Activated CD4-positive, alpha-beta T cell treated with anti-CD3 and anti-CD28 coated beads for 36 hours (primary cell): ENCODE data around the gene RAB9B. TPM values are rescaled to one million over a fixed set of nuclear protein-coding genes. Genes with fewer than 3 reads are reported as not detected.

Experiments
- ATAC-seq: fragments of 200-7000 bp; cut with Tn5 transposase; one replicate; pipeline ENCODE4 v1.10.0; 2021; ENCODE audit warnings: mild to moderate bottlenecking, moderate library complexity
- CTCF ChIA-PET: fragments of 350-600 bp; sonication (Branson Sonifier 250); formaldehyde crosslinking; loops from one replicate; lab custom pipeline; 2021; ENCODE audit warnings: antibody characterized with exemption; lab: Charles Lee
- POLR2A ChIA-PET: fragments of 350-600 bp; sonication (Branson Sonifier 250); formaldehyde crosslinking; loops from one replicate; lab custom pipeline; 2021; ENCODE audit warnings: antibody characterized with exemption, inconsistent platforms; lab: Charles Lee
- DNase-seq: peaks from one replicate; pipeline ENCODE4 v3.0.0-alpha.2; 2020
- H3K27ac Mint-ChIP-seq: one replicate; pipeline ENCODE4 v1.8.0; 2021; ENCODE audit warnings: mixed read lengths
- H3K27me3 Mint-ChIP-seq: one replicate; pipeline ENCODE4 v1.8.0; 2021; ENCODE audit warnings: mixed read lengths
- H3K36me3 Mint-ChIP-seq: one replicate; pipeline ENCODE4 v1.8.0; 2021; ENCODE audit warnings: low read depth, mixed read lengths
- H3K4me1 Mint-ChIP-seq: one replicate; pipeline ENCODE4 v1.8.0; 2021; ENCODE audit warnings: mixed read lengths
- H3K4me3 Mint-ChIP-seq: one replicate; pipeline ENCODE4 v1.8.0; 2021; ENCODE audit warnings: mild to moderate bottlenecking, moderate library complexity, mixed read lengths
- H3K9me3 Mint-ChIP-seq: one replicate; pipeline ENCODE4 v1.8.0; 2021; ENCODE audit warnings: low read depth, mixed read lengths
- intact Hi-C, 2 experiments: fragments of 100-400 bp; cut with DNase I in 1 of 2; cut with micrococcal nuclease in 1 of 2; formaldehyde crosslinking; loops; one replicate each; pipeline versions ENCODE4 v1.14.2 to v1.15.1; 2022 to 2024; cut with DNase I, micrococcal nuclease
- total RNA-seq, 2 experiments: library from RNA; stranded (reverse); gene quantifications; one replicate each; pipeline ENCODE4 v1.2.3, GENCODE V29; 2021

Gene RAB9B
- total RNA-seq, 2 experiments from 2014 or later, result 0.37 to 0.48 TPM

GRCh38 chrX:103811858-103812257 lies 20.2 kb downstream of the RAB9B start:
- DNase-seq (no peak), ATAC-seq (no peak)
- Mint-ChIP-seq H3K27me3 (peaks cover 16% of the 10 kb centered on the region), H3K4me1 (peaks cover 10% of the 10 kb centered on the region), H3K4me3 (no peak overlapping the region), H3K27ac (no peak overlapping the region), H3K36me3 (no peaks in the 10 kb centered on the region), H3K9me3 (no peaks in the 10 kb centered on the region)
- ChIA-PET POLR2A (no interaction called here), CTCF (interaction anchor here (1.1 to 2.0 kb wide), 2 partner anchors 34 to 101 kb away, joined by 3 to 6 read pairs; partner anchors contain the start of gene TMEM31)
- intact Hi-C loops, result no loop called here

GRCh38 chrX:103806862-103807474 lies 25.1 kb downstream of the RAB9B start:
- no peaks in the 10 kb centered on the region for H3K36me3 Mint-ChIP-seq
- POLR2A ChIA-PET, result no interaction called here
- no peaks in the 10 kb centered on the region for H3K9me3 Mint-ChIP-seq
- no peak for DNase-seq
- H3K27me3 Mint-ChIP-seq, result peaks cover 6% of the 10 kb centered on the region
- H3K4me3 Mint-ChIP-seq, result no peak overlapping the region
- intact Hi-C loops, result no loop called here
- H3K27ac Mint-ChIP-seq, result no peak overlapping the region
- CTCF ChIA-PET, result no interaction called here
- peaks cover 14% of the 10 kb centered on the region for H3K4me1 Mint-ChIP-seq
- ATAC-seq, result peak; percentile 97

- POLR2A ChIA-PET, result no interaction called here
- Mint-ChIP-seq H3K27ac (no peak overlapping the region), H3K27me3 (peaks cover 6% of the 10 kb centered on the region), H3K9me3 (no peaks in the 10 kb centered on the region), H3K4me3 (no peak overlapping the region), H3K36me3 (no peaks in the 10 kb centered on the region), H3K4me1 (peaks cover 17% of the 10 kb centered on the region)
- intact Hi-C loops, result no loop called here
- ATAC-seq (no peak), DNase-seq (no peak)
- CTCF ChIA-PET, result interaction anchor here (0.6 to 1.5 kb wide), 3 partner anchors 10 to 94 kb away, joined by 3 to 4 read pairs (median 3); no protein-coding TSS in a partner anchor
Observed at GRCh38 chrX:103805860-103806259, 26.2 kb downstream of the RAB9B start.

- Mint-ChIP-seq H3K27me3 (peaks cover 2% of the 10 kb centered on the region), H3K4me3 (no peak overlapping the region), H3K36me3 (no peaks in the 10 kb centered on the region), H3K27ac (no peak overlapping the region), H3K4me1 (peaks cover 11% of the 10 kb centered on the region), H3K9me3 (no peaks in the 10 kb centered on the region)
- DNase-seq, result no peak
- ChIA-PET CTCF (interaction anchor here (0.7 kb wide), 2 partner anchors 18 to 240 kb away, joined by 3 to 4 read pairs; no protein-coding TSS in a partner anchor), POLR2A (no interaction called here)
- intact Hi-C loops, result no loop called here
- peak; percentile 68 for ATAC-seq
Observed at GRCh38 chrX:103800318-103800717, 31.7 kb downstream of the RAB9B start.

- DNase-seq (no peak), ATAC-seq (no peak)
- intact Hi-C loops, result no loop called here
- ChIA-PET POLR2A (no interaction called here), CTCF (no interaction called here)
- no peaks in the 10 kb centered on the region for H3K9me3 Mint-ChIP-seq
- no peak overlapping the region for H3K4me3 Mint-ChIP-seq
- peaks cover 11% of the 10 kb centered on the region for H3K4me1 Mint-ChIP-seq
- H3K27ac Mint-ChIP-seq, result no peak overlapping the region
- no peaks in the 10 kb centered on the region for H3K36me3 Mint-ChIP-seq
- peaks cover 7% of the 10 kb centered on the region for H3K27me3 Mint-ChIP-seq
Observed at GRCh38 chrX:103797691-103798090, 34.4 kb downstream of the RAB9B start.

GRCh38 chrX:103794119-103794518 lies 37.9 kb downstream of the RAB9B start:
- DNase-seq, result no peak
- Mint-ChIP-seq H3K36me3 (no peaks in the 10 kb centered on the region), H3K27me3 (peaks cover 5% of the 10 kb centered on the region), H3K4me3 (no peak overlapping the region), H3K27ac (no peak overlapping the region), H3K4me1 (no peaks in the 10 kb centered on the region), H3K9me3 (no peaks in the 10 kb centered on the region)
- ATAC-seq, result no peak
- intact Hi-C loops, result no loop called here
- ChIA-PET CTCF (no interaction called here), POLR2A (no interaction called here)

GRCh38 chrX:103793545-103793940 lies 38.5 kb downstream of the RAB9B start:
- POLR2A ChIA-PET, result no interaction called here
- Mint-ChIP-seq H3K27me3 (peaks cover 5% of the 10 kb centered on the region), H3K9me3 (no peaks in the 10 kb centered on the region), H3K36me3 (no peaks in the 10 kb centered on the region), H3K27ac (no peak overlapping the region), H3K4me3 (no peak overlapping the region), H3K4me1 (no peaks in the 10 kb centered on the region)
- CTCF ChIA-PET, result interaction anchor here (1.1 kb wide), 1 partner anchor 82 kb away, joined by 4 read pairs; no protein-coding TSS in a partner anchor
- no peak for ATAC-seq
- intact Hi-C loops, result no loop called here
- DNase-seq, result no peak

GRCh38 chrX:103792916-103793544 lies 39.0 kb downstream of the RAB9B start:
- ChIA-PET POLR2A (no interaction called here), CTCF (interaction anchor here (1.1 kb wide), 1 partner anchor 81 kb away, joined by 4 read pairs; no protein-coding TSS in a partner anchor)
- H3K4me3 Mint-ChIP-seq, result no peak overlapping the region
- intact Hi-C loops, result no loop called here
- H3K9me3 Mint-ChIP-seq, result no peaks in the 10 kb centered on the region
- H3K36me3 Mint-ChIP-seq, result no peaks in the 10 kb centered on the region
- no peaks in the 10 kb centered on the region for H3K4me1 Mint-ChIP-seq
- DNase-seq, result no peak
- no peak for ATAC-seq
- peaks cover 5% of the 10 kb centered on the region for H3K27me3 Mint-ChIP-seq
- no peak overlapping the region for H3K27ac Mint-ChIP-seq

- CTCF ChIA-PET, result interaction anchor here (0.6 kb wide), 1 partner anchor 127 kb away, joined by 3 read pairs; no protein-coding TSS in a partner anchor
- intact Hi-C loops, result no loop called here
- POLR2A ChIA-PET, result no interaction called here
- Mint-ChIP-seq H3K9me3 (no peaks in the 10 kb centered on the region), H3K4me1 (no peaks in the 10 kb centered on the region), H3K4me3 (no peak overlapping the region), H3K36me3 (no peaks in the 10 kb centered on the region), H3K27ac (no peak overlapping the region), H3K27me3 (peaks cover 5% of the 10 kb centered on the region)
- ATAC-seq (no peak), DNase-seq (no peak)
Observed at GRCh38 chrX:103791826-103792485, 40.1 kb downstream of the RAB9B start.

GRCh38 chrX:103791228-103791627 lies 40.8 kb downstream of the RAB9B start:
- H3K4me1 Mint-ChIP-seq, result no peaks in the 10 kb centered on the region
- H3K27me3 Mint-ChIP-seq, result peaks cover 5% of the 10 kb centered on the region
- ChIA-PET CTCF (interaction anchor here (0.6 kb wide), 1 partner anchor 128 kb away, joined by 3 read pairs; no protein-coding TSS in a partner anchor), POLR2A (no interaction called here)
- intact Hi-C loops, result no loop called here
- H3K9me3 Mint-ChIP-seq, result no peaks in the 10 kb centered on the region
- H3K4me3 Mint-ChIP-seq, result no peak overlapping the region
- DNase-seq, result no peak
- ATAC-seq, result no peak
- H3K27ac Mint-ChIP-seq, result no peak overlapping the region
- H3K36me3 Mint-ChIP-seq, result no peaks in the 10 kb centered on the region

GRCh38 chrX:103789004-103789403 lies 43.1 kb downstream of the RAB9B start:
- ATAC-seq (no peak), DNase-seq (no peak)
- H3K36me3 Mint-ChIP-seq, result no peaks in the 10 kb centered on the region
- H3K27me3 Mint-ChIP-seq, result peaks cover 3% of the 10 kb centered on the region
- no peak overlapping the region for H3K27ac Mint-ChIP-seq
- no peaks in the 10 kb centered on the region for H3K4me1 Mint-ChIP-seq
- H3K4me3 Mint-ChIP-seq, result no peak overlapping the region
- CTCF ChIA-PET, result no interaction called here
- POLR2A ChIA-PET, result no interaction called here
- H3K9me3 Mint-ChIP-seq, result no peaks in the 10 kb centered on the region
- intact Hi-C loops, result no loop called here
